ENCODE results near the gene PATE3. TPM values are rescaled to one million over a fixed set of nuclear protein-coding genes. Genes with fewer than 3 reads are reported as not detected.

Gene PATE3
- not detected for total RNA-seq

DNA sequence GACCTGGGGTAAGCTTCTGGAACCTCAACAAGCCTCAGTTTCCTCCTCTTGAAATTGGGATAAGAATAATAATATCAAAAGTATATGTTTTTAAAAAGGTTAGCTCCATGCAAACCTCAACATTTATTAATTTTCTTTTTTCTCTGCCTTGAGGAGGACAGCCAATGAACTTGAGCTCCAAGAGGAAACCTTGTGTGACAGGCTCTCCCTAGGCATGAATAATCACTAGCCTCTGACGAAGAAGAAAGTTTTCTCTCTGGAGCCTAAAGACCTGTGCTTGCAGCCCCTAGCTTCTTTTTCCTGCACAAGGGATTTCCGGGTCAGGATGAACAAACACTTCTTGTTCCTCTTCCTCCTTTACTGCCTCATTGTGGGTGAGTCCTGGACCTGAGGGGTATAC lies at the start of gene PATE3:
TSS of gene PATE3 (plus strand) at position 301 of the 400 bp plus-strand sequence. CDS start at position 326, 25 bp downstream.
- CTCF ChIA-PET: no interaction called here
- no peaks in the 10 kb centered on the region for H3K4me1 Mint-ChIP-seq
- H3K36me3 Mint-ChIP-seq (ENCODE audit: low read depth): no peaks in the 10 kb centered on the region
- no peaks in the 10 kb centered on the region for H3K9me3 Mint-ChIP-seq
- POLR2A ChIA-PET: no interaction called here
- H3K4me3 Mint-ChIP-seq: no peak within 1 kb of the TSS
- peaks cover 3% of the 10 kb centered on the region for H3K27me3 Mint-ChIP-seq
- no peak within 1 kb of the TSS for H3K27ac Mint-ChIP-seq
- no peak for DNase-seq

GRCh38 chr11:125740617-125741016 lies 47.3 kb upstream of the PATE3 start:
- POLR2A ChIA-PET: no interaction called here
- no peak overlapping the region for H3K4me3 Mint-ChIP-seq
- no peak for DNase-seq
- H3K9me3 Mint-ChIP-seq: no peaks in the 10 kb centered on the region
- CTCF ChIA-PET: no interaction called here
- H3K4me1 Mint-ChIP-seq: no peaks in the 10 kb centered on the region
- H3K36me3 Mint-ChIP-seq (ENCODE audit: low read depth): no peaks in the 10 kb centered on the region
- peaks cover 21% of the 10 kb centered on the region for H3K27me3 Mint-ChIP-seq
- no peak overlapping the region for H3K27ac Mint-ChIP-seq

DNA sequence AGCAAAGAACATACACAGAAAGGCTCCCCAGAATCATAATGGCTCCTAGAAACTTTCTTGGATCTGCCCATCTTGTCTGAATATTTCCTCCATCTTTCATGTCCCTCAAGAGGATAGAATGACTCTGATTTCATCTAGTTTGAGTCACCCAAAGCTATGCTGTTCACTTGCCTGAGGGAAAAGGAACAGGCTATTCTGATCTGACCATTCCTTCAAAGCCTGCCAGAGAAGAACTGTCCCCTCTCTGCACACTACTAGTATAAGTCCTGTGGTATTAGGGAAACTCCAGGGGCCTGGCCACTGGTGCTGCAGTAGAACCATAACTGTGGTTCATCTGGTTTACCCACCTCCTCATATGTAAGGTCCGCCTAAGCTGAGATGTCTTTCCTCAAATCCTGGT lies 44.2 kb upstream of the PATE3 start:
- ChIA-PET POLR2A (no interaction called here), CTCF (no interaction called here)
- Mint-ChIP-seq H3K36me3 (ENCODE audit: low read depth) (no peaks in the 10 kb centered on the region), H3K4me3 (no peak overlapping the region), H3K27me3 (peaks cover 12% of the 10 kb centered on the region), H3K27ac (no peak overlapping the region), H3K9me3 (no peaks in the 10 kb centered on the region), H3K4me1 (no peaks in the 10 kb centered on the region)
- no peak for DNase-seq

DNA sequence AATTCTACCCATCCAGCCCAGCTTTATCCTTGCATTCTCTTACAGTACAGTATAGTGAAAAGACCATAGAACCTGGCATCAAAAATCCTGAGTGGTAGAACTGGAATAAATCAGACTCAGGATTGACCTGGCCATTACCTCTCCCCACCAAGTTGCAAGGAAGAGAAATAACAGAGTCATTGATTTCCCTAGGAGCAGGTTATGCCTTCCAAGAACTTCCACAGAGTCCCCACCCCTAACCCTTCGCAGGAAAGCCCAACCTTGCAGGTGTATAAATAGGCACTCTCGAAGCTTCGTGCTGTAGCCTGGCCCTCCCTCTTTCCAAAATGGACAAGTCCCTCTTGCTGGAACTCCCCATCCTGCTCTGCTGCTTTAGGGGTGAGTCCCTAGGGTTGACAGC lies 41.9 kb upstream of the PATE3 start, which contains the start of gene PATE1:
TSS of gene PATE1 (plus strand) at position 301 of the 400 bp plus-strand sequence. CDS start at position 327, 26 bp downstream.
- no peak within 1 kb of the TSS for H3K4me3 Mint-ChIP-seq
- CTCF ChIA-PET: no interaction called here
- DNase-seq: no peak
- H3K36me3 Mint-ChIP-seq (ENCODE audit: low read depth): no peaks in the 10 kb centered on the region
- H3K4me1 Mint-ChIP-seq: no peaks in the 10 kb centered on the region
- H3K27me3 Mint-ChIP-seq: peaks cover 13% of the 10 kb centered on the region
- POLR2A ChIA-PET: interaction anchor here (0.9 kb wide), 1 partner anchor 203 kb away, joined by 3 read pairs; no protein-coding TSS in a partner anchor
- no peak within 1 kb of the TSS for H3K27ac Mint-ChIP-seq
- H3K9me3 Mint-ChIP-seq: no peaks in the 10 kb centered on the region

DNA sequence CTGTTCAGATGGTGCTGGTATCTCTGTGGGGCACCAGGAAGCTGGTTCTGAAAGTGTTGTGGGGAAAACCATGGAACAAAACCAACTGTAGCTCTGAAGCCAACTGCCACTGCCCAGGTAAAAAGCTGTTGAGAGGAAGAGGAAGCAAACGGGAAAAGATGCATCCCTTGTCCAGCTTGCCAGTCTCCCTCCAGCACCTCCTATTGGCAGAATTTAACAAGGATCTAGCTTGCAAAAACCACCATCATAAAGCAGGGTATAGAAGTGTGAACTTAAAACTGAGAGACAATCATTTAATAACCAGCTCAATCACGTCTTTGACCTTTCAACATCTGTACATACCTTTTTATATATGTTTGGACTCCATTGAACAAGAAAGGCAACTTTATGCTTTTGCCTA lies 37.3 kb upstream of the PATE3 start:
- no peak overlapping the region for H3K27ac Mint-ChIP-seq
- CTCF ChIA-PET: no interaction called here
- no peaks in the 10 kb centered on the region for H3K4me1 Mint-ChIP-seq
- H3K9me3 Mint-ChIP-seq: no peaks in the 10 kb centered on the region
- H3K4me3 Mint-ChIP-seq: no peak overlapping the region
- H3K27me3 Mint-ChIP-seq: peaks cover 5% of the 10 kb centered on the region
- POLR2A ChIA-PET: no interaction called here
- no peaks in the 10 kb centered on the region for H3K36me3 Mint-ChIP-seq (ENCODE audit: low read depth)
- no peak for DNase-seq

DNA sequence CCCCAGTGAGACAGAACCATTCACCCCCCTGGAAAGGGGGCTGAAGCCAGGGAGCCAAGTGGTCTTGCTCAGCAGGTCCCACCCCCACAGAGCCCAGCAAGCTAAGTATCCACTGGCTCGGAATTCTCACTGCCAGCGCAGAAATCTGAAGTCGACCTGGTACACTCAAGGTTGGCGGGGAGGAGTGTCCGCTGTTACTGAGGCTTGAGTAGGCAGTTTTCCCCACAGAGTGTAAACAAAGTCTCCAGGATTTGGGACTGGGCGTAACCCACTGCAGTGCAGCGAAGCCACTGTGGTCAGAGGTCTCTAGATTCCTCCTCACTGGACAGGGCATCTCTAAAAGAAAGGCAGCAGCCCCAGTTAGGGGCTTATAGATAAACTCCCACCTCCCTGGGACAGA lies 31.9 kb upstream of the PATE3 start:
- Mint-ChIP-seq H3K9me3 (no peaks in the 10 kb centered on the region), H3K27ac (no peak overlapping the region), H3K4me3 (no peak overlapping the region), H3K27me3 (peaks cover 13% of the 10 kb centered on the region), H3K36me3 (ENCODE audit: low read depth) (no peaks in the 10 kb centered on the region), H3K4me1 (no peaks in the 10 kb centered on the region)
- CTCF ChIA-PET: no interaction called here
- DNase-seq: no peak
- POLR2A ChIA-PET: no interaction called here

DNA sequence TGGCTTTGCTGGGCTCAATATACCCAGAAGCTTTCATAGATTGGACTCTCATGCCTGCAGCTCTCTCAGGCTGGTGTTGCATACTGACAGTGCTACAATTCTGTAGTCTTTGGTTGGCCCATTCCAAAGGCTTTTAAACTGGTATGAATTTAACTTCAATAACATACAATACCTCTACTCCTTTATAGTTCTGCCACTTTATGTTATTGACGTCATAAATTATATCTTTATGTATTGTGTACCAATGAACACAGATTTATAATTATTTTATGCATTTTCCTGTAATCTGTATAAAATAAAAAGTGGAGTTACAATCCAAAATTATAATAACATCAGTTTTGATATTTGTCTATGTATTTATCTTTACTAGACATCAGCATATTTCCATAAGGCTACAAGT lies 25.5 kb upstream of the PATE3 start:
- Mint-ChIP-seq H3K36me3 (ENCODE audit: low read depth) (no peaks in the 10 kb centered on the region), H3K27ac (no peak overlapping the region), H3K4me3 (no peak overlapping the region), H3K4me1 (no peaks in the 10 kb centered on the region), H3K9me3 (no peaks in the 10 kb centered on the region), H3K27me3 (peaks cover 15% of the 10 kb centered on the region)
- ChIA-PET POLR2A (no interaction called here), CTCF (no interaction called here)
- DNase-seq: no peak

DNA sequence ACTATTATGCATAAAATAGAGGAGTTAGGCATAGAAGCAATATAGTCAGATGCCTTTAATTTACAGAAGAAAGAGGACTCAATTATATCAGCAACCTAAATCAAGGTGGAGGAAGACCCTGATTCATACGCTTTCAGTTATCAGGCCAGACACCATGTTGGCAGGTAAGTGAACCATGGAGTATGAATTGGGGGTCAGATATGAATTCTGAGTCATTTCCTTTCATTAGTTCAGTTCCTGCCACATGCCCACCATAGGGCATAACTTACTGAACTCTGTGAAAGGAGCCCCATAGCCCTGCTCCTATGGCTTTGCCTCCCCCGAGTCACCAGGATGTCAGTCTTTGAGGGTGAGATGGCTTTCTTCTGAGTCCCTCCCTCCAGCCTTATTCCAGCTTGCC lies 24.4 kb upstream of the PATE3 start:
- Mint-ChIP-seq H3K9me3 (no peaks in the 10 kb centered on the region), H3K4me3 (no peak overlapping the region), H3K4me1 (no peaks in the 10 kb centered on the region), H3K27ac (no peak overlapping the region), H3K36me3 (ENCODE audit: low read depth) (no peaks in the 10 kb centered on the region), H3K27me3 (peaks cover 12% of the 10 kb centered on the region)
- DNase-seq: no peak
- ChIA-PET CTCF (no interaction called here), POLR2A (no interaction called here)

- H3K27ac Mint-ChIP-seq: no peak overlapping the region
- no peak overlapping the region for H3K4me3 Mint-ChIP-seq
- DNase-seq: no peak
- H3K9me3 Mint-ChIP-seq: no peaks in the 10 kb centered on the region
- ChIA-PET POLR2A (no interaction called here), CTCF (interaction anchor here (0.6 kb wide), 1 partner anchor 292 kb away, joined by 3 read pairs; no protein-coding TSS in a partner anchor)
- H3K4me1 Mint-ChIP-seq: no peaks in the 10 kb centered on the region
- H3K36me3 Mint-ChIP-seq (ENCODE audit: low read depth): no peaks in the 10 kb centered on the region
- peaks cover 12% of the 10 kb centered on the region for H3K27me3 Mint-ChIP-seq
These were observed 21.7 kb upstream of the PATE3 start for GRCh38 chr11:125766251-125766650.

- no peak for DNase-seq
- CTCF ChIA-PET: no interaction called here
- POLR2A ChIA-PET: no interaction called here
- H3K4me1 Mint-ChIP-seq: no peaks in the 10 kb centered on the region
- peaks cover 12% of the 10 kb centered on the region for H3K27me3 Mint-ChIP-seq
- no peaks in the 10 kb centered on the region for H3K9me3 Mint-ChIP-seq
- H3K36me3 Mint-ChIP-seq (ENCODE audit: low read depth): no peaks in the 10 kb centered on the region
- H3K27ac Mint-ChIP-seq: no peak overlapping the region
- H3K4me3 Mint-ChIP-seq: no peak overlapping the region
These were observed 19.4 kb upstream of the PATE3 start for GRCh38 chr11:125768336-125769046.

DNA sequence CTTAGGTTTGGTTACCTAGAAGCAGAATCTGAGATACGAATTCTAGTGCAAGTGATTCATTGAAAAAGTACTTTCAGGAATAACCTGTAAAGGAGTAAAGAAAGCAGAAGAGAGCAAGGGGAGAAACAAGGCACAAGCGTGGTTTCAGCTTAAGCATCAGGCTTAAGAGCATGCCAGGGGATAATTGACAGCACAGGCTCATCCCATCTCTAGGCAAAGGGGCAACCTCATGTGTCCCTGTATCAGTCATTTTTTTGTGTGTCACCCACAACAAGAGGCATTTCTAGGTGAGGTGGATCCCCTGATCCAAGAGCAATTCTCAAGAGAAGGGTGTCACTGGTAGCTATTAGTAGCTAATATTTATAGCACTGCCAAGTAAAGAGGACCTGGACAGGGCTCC lies 17.3 kb upstream of the PATE3 start:
- Mint-ChIP-seq H3K9me3 (no peaks in the 10 kb centered on the region), H3K4me3 (no peak overlapping the region), H3K27me3 (peaks cover 14% of the 10 kb centered on the region), H3K4me1 (no peaks in the 10 kb centered on the region), H3K27ac (no peak overlapping the region), H3K36me3 (ENCODE audit: low read depth) (no peaks in the 10 kb centered on the region)
- DNase-seq: no peak
- POLR2A ChIA-PET: no interaction called here
- CTCF ChIA-PET: no interaction called here

DNA sequence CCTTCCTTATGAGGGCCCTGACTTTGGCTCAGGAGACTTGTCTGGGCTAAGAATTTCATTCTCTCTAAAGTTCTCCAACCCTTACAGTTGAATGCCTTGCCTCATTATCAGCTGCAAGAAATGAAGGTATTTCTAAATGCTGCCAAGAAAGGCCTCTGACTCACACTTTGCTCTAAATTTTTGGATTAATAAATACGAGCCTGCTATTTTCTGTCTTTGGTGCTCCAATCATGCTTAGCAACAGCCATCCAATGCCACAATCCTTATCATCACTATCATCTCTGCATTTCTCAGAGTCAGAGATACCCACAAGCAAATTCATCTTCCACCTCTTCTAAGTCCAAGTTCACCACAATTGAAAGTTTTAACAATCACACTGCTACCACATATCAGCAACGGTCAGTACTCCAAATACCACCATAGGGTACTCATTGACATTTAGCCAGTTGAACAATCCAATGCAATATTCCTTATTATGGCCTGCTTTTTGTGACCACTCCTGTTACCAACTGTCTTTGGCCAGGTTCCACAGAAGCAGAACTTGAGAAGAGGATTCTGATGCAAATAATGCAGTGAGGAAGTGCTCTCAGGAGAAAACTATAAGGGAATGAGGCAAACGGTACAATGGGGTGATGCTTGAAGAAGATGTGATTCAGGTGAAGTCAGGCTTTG lies 15.0 kb upstream of the PATE3 start:
- Mint-ChIP-seq H3K27ac (no peak overlapping the region), H3K4me3 (no peak overlapping the region), H3K36me3 (ENCODE audit: low read depth) (no peaks in the 10 kb centered on the region), H3K9me3 (no peaks in the 10 kb centered on the region), H3K4me1 (no peaks in the 10 kb centered on the region), H3K27me3 (peaks cover 15% of the 10 kb centered on the region)
- ChIA-PET CTCF (no interaction called here), POLR2A (no interaction called here)
- DNase-seq: no peak

DNA sequence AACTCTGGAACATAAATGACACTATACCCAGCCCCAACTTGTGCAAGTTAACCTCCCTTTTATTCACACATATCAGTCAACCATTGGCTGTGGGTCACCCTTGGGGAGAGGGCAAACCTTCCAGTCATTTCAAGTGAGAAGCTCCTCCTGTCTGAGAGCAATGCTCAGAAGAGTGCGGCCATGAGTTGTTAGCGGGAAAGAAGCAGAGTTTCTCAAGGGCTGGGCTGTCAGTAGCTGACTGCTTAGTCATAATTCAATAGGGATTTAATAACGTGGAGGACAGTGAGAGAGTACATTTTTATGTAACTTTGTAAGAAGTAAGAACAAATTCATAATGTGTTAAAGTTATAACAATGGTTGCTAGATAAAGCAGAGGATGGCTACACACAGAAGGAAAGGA lies 14.4 kb upstream of the PATE3 start:
- Mint-ChIP-seq H3K36me3 (ENCODE audit: low read depth) (no peaks in the 10 kb centered on the region), H3K4me3 (no peak overlapping the region), H3K27ac (no peak overlapping the region), H3K9me3 (no peaks in the 10 kb centered on the region), H3K4me1 (no peaks in the 10 kb centered on the region), H3K27me3 (peaks cover 14% of the 10 kb centered on the region)
- no peak for DNase-seq
- ChIA-PET CTCF (no interaction called here), POLR2A (no interaction called here)

- DNase-seq: no peak
- H3K9me3 Mint-ChIP-seq: no peaks in the 10 kb centered on the region
- no peak overlapping the region for H3K4me3 Mint-ChIP-seq
- ChIA-PET POLR2A (no interaction called here), CTCF (no interaction called here)
- no peaks in the 10 kb centered on the region for H3K36me3 Mint-ChIP-seq (ENCODE audit: low read depth)
- no peak overlapping the region for H3K27ac Mint-ChIP-seq
- H3K27me3 Mint-ChIP-seq: peaks cover 12% of the 10 kb centered on the region
- no peaks in the 10 kb centered on the region for H3K4me1 Mint-ChIP-seq
These were observed 10.6 kb upstream of the PATE3 start for GRCh38 chr11:125777309-125777708.
